H1 (cell line): Measurements from ENCODE around the gene CRAT. TPM values are rescaled to one million over a fixed set of nuclear protein-coding genes. Genes with fewer than 3 reads are reported as not detected.
A peak's percentile ranks its signal among the peaks of the same experiment; 100 is the strongest.

Experiments used
- CTCF ChIA-PET: fragments of 300-600 bp; sonication (Branson Sonifier 250); formaldehyde crosslinking; loops from one replicate; lab custom pipeline; 2021; ENCODE audit not compliant: partially characterized antibody; lab: Charles Lee
- POLR2A ChIA-PET: fragments of 300-600 bp; sonication (Branson Sonifier 250); formaldehyde crosslinking; loops from one replicate; lab custom pipeline; 2021; ENCODE audit warnings: inconsistent platforms; ENCODE audit not compliant: partially characterized antibody; lab: Charles Lee
- DNase-seq, 2 experiments: peaks; one replicate each; pipeline versions ENCODE4 v3.0.0 to v3.0.0-alpha.2; 2010 to 2022; ENCODE audit warnings: low spot score in 2 of 2, low read depth in 1 of 2, mixed read lengths in 1 of 2
- FAIRE-seq: peaks from 2 replicates; lab custom pipeline; 2011; peaks lifted over from hg19 to GRCh38; lab: Jason Lieb, UNC
- H2AFZ ChIP-seq: 2 replicates; pipeline ENCODE4 v1.8.1; 2012; ENCODE audit warnings: low read length, inconsistent platforms
- H2AK5ac ChIP-seq: 2 replicates; pipeline ENCODE4 v1.6.1; 2013; ENCODE audit warnings: low read depth, low read length
- H2BK120ac ChIP-seq: replicated peaks from 2 replicates; pipeline ENCODE3; 2013; ENCODE audit warnings: low read depth, low read length, inconsistent platforms
- H2BK12ac ChIP-seq: 2 replicates; pipeline ENCODE4 v1.6.1; 2013; ENCODE audit warnings: low read depth, low read length
- H2BK15ac ChIP-seq: 2 replicates; pipeline ENCODE4 v1.6.1; 2013; ENCODE audit warnings: low read length
- H2BK20ac ChIP-seq: 2 replicates; pipeline ENCODE4 v1.6.1; 2013; ENCODE audit warnings: low read length
- H2BK5ac ChIP-seq: 2 replicates; pipeline ENCODE4 v1.6.1; 2013; ENCODE audit warnings: low read depth, low read length
- H3K14ac ChIP-seq: 2 replicates; pipeline ENCODE4 v1.6.1; 2013; ENCODE audit warnings: inconsistent platforms; ENCODE audit not compliant: insufficient read length
- H3K18ac ChIP-seq: 2 replicates; pipeline ENCODE4 v1.6.1; 2013; ENCODE audit warnings: low read length; ENCODE audit errors: extremely low read depth
- H3K23ac ChIP-seq: 2 replicates; pipeline ENCODE4 v1.6.1; 2013; ENCODE audit warnings: inconsistent platforms; ENCODE audit not compliant: insufficient read length
- H3K23me2 ChIP-seq: 2 replicates; pipeline ENCODE4 v1.6.1; 2013; ENCODE audit warnings: low read depth, low read length
- H3K27ac ChIP-seq: 2 replicates; pipeline ENCODE4 v1.6.1; 2011; ENCODE audit warnings: low read depth, low read length, inconsistent platforms
- H3K27me3 ChIP-seq, 4 experiments: replicated peaks in 1 of 4; 1 replicate in 1 of 4; 2 replicates in 3 of 4; pipeline versions ENCODE4 v1.6.1 to v1.8.1; 2011 to 2013; ENCODE audit warnings: low read length in 3 of 4, mild to moderate bottlenecking in 3 of 4, inconsistent platforms in 2 of 4, mixed read lengths in 2 of 4, moderate library complexity in 1 of 4; ENCODE audit not compliant: control insufficient read depth in 3 of 4, insufficient read depth in 3 of 4; ENCODE audit errors: extremely low read depth in 1 of 4
- H3K36me3 ChIP-seq, 4 experiments: 2 replicates each; pipeline versions ENCODE4 v1.6.1 to v1.8.1; 2011 to 2013; ENCODE audit warnings: mild to moderate bottlenecking in 4 of 4, low read length in 3 of 4, moderate library complexity in 2 of 4, control low read depth in 1 of 4, inconsistent platforms in 1 of 4; ENCODE audit not compliant: insufficient read depth in 4 of 4, control insufficient read depth in 2 of 4
- H3K4ac ChIP-seq: replicated peaks from 2 replicates; pipeline ENCODE3; 2013; ENCODE audit warnings: low read length, low read depth, mixed read lengths, inconsistent platforms; ENCODE audit not compliant: insufficient read length
- H3K4me1 ChIP-seq, 4 experiments: replicated peaks in 1 of 4; 1 replicate in 1 of 4; 2 replicates in 3 of 4; pipeline versions ENCODE4 v1.6.1 to v1.8.1; 2011 to 2013; ENCODE audit warnings: low read length in 3 of 4, inconsistent platforms in 2 of 4, mixed read lengths in 1 of 4; ENCODE audit not compliant: insufficient read depth in 4 of 4, control insufficient read depth in 3 of 4
- H3K4me2 ChIP-seq, 2 experiments: 2 replicates each; pipeline versions ENCODE4 v1.6.1 to v1.8.1; 2011 to 2013; ENCODE audit warnings: low read depth in 2 of 2, low read length in 2 of 2, control low read depth in 1 of 2, inconsistent platforms in 1 of 2, mild to moderate bottlenecking in 1 of 2; ENCODE audit not compliant: insufficient read depth in 1 of 2
- H3K4me3 ChIP-seq, 4 experiments: fragments of 200-600, 300-600 bp in 1 of 4; sonication (generic), shearing (Covaris generic), sonication (Bioruptor Twin) in 1 of 4; 2 replicates each; pipeline versions ENCODE4 v1.5.1 to v1.8.1; 2011 to 2016; ENCODE audit warnings: low read length in 4 of 4, low read depth in 3 of 4, control low read depth in 2 of 4, inconsistent platforms in 2 of 4, mild to moderate bottlenecking in 2 of 4, mixed read lengths in 1 of 4, moderate library complexity in 1 of 4; ENCODE audit not compliant: insufficient read depth in 2 of 4; ENCODE audit errors: extremely low read depth in 1 of 4
- H3K56ac ChIP-seq: replicated peaks from 2 replicates; pipeline ENCODE3; 2013; ENCODE audit warnings: low read depth, mild to moderate bottlenecking, mixed read lengths, low read length, inconsistent platforms; ENCODE audit not compliant: insufficient read length
- H3K79me1 ChIP-seq: 2 replicates; pipeline ENCODE4 v1.6.1; 2013; ENCODE audit warnings: low read depth, low read length, control low read depth
- H3K79me2 ChIP-seq, 2 experiments: 2 replicates each; pipeline versions ENCODE4 v1.6.1 to v1.8.1; 2012 to 2013; ENCODE audit warnings: low read length in 2 of 2, mild to moderate bottlenecking in 2 of 2, inconsistent platforms in 1 of 2; ENCODE audit not compliant: insufficient read depth in 2 of 2, control insufficient read depth in 1 of 2
- H3K9ac ChIP-seq, 4 experiments: replicated peaks in 1 of 4; 1 replicate in 1 of 4; 2 replicates in 3 of 4; pipeline versions ENCODE4 v1.6.1 to v1.8.1; 2011 to 2013; ENCODE audit warnings: low read depth in 3 of 4, low read length in 3 of 4, control low read depth in 2 of 4, mild to moderate bottlenecking in 2 of 4, moderate library complexity in 2 of 4, inconsistent platforms in 1 of 4; ENCODE audit errors: extremely low read depth in 1 of 4
- H3K9me3 ChIP-seq, 2 experiments: 2 replicates each; pipeline versions ENCODE4 v1.6.1 to v1.8.1; 2012 to 2013; ENCODE audit warnings: mild to moderate bottlenecking in 2 of 2, moderate library complexity in 2 of 2, control low read depth in 1 of 2, inconsistent platforms in 1 of 2, low read depth in 1 of 2, low read length in 1 of 2, mixed read lengths in 1 of 2; ENCODE audit not compliant: insufficient read depth in 2 of 2
- H4K20me1 ChIP-seq, 2 experiments: replicated peaks in 1 of 2; 2 replicates each; pipeline versions ENCODE3 to v1.8.1; 2011 to 2013; ENCODE audit warnings: inconsistent platforms in 2 of 2, low read length in 2 of 2, mild to moderate bottlenecking in 1 of 2; ENCODE audit not compliant: insufficient read depth in 2 of 2, control insufficient read depth in 1 of 2
- H4K5ac ChIP-seq: 2 replicates; pipeline ENCODE4 v1.6.1; 2013; ENCODE audit warnings: low read length, low read depth, mixed read lengths, inconsistent platforms; ENCODE audit not compliant: insufficient read length
- H4K8ac ChIP-seq: 2 replicates; pipeline ENCODE4 v1.8.0; 2013; ENCODE audit warnings: mild to moderate bottlenecking, moderate library complexity, low read length, inconsistent platforms; ENCODE audit not compliant: insufficient read depth; ENCODE audit errors: extremely low read depth
- H4K91ac ChIP-seq: replicated peaks from 2 replicates; pipeline ENCODE3; 2013; ENCODE audit warnings: low read length, mixed read lengths, inconsistent platforms; ENCODE audit not compliant: insufficient read length
- ATF2 ChIP-seq: IDR thresholded peaks from 2 replicates; pipeline ENCODE4 v1.6.1; 2012; ENCODE audit warnings: low read length, inconsistent platforms
- CHD1 ChIP-seq: IDR thresholded peaks from 2 replicates; pipeline ENCODE4 v1.6.1; 2012; ENCODE audit warnings: low read depth, low read length, improper control_type of control experiment
- CREB1 ChIP-seq: IDR thresholded peaks from 2 replicates; pipeline ENCODE4 v1.6.1; 2012; ENCODE audit warnings: inconsistent platforms
- KDM4A ChIP-seq: IDR thresholded peaks from one replicate; pipeline ENCODE4 v1.7.1; 2012; ENCODE audit warnings: low read depth, mild to moderate bottlenecking, moderate library complexity, low read length, inconsistent platforms; ENCODE audit not compliant: severe bottlenecking
- MAFK ChIP-seq: IDR thresholded peaks from 2 replicates; pipeline ENCODE4 v1.6.1; 2012; ENCODE audit warnings: low read depth, mild to moderate bottlenecking, improper control_type of control experiment, low read length
- PHF8 ChIP-seq: fragments of 200-600 bp; sonication (generic); conservative IDR thresholded peaks from 2 replicates; pipeline ENCODE4 v1.7.1; 2012; ENCODE audit warnings: low read depth, mild to moderate bottlenecking, inconsistent platforms, low read length, moderate library complexity
- TBP ChIP-seq: IDR thresholded peaks from 2 replicates; pipeline ENCODE4 v1.6.1; 2011; ENCODE audit warnings: low read depth, low read length, improper control_type of control experiment
- WGBS, 2 experiments: shearing (Covaris generic) in 1 of 2; methylation state at CpG; one replicate each; pipeline versions ENCODE4 v1.1.6 to v1.1.7; 2013 to 2015; ENCODE audit warnings: low lambda C conversion rate in 2 of 2, mixed read lengths in 2 of 2, inconsistent platforms in 1 of 2, low coverage in 1 of 2, missing lambda C conversion rate in 1 of 2; ENCODE audit not compliant: insufficient replicate concordance in 2 of 2, insufficient coverage in 1 of 2, insufficient read length in 1 of 2; ENCODE audit errors: extremely low coverage in 1 of 2, missing lambda C conversion rate in 1 of 2; 5-methylcytosine and 5-hydroxymethylcytosine counted together
- polyA plus RNA-seq, 7 experiments: library from polyadenylated mRNA; depleted of rRNA in 3 of 7; stranded (reverse) in 5 of 7; unstranded in 2 of 7; fragments of >200 nt in 5 of 7; fragments of 200-250 nt in 2 of 7; gene quantifications; 1 replicate in 5 of 7; 2 replicates in 1 of 7; 4 replicates in 1 of 7; pipeline versions ENCODE4 v1.2.1 to v1.2.3, GENCODE V29; 2011 to 2013; ENCODE audit warnings: missing spikeins in 2 of 7, mixed read lengths in 2 of 7
- total RNA-seq: library from RNA; stranded (reverse); fragmentation: NEBNext Ultra II Directional; extraction: Animal tissue kit (Norgen Biotek cat#: 25700); gene quantifications from 2 replicates; pipeline ENCODE4 v1.2.1, GENCODE V29; 2021

CRAT gene
- total and polyA plus RNA-seq, 2 of the 8 experiments (the other 6 are each of a cell fraction or from before 2014, with no cell fraction given), result 8.2 to 17.3 TPM

- CTCF ChIA-PET, result interaction anchor here (0.6 to 36.8 kb wide), 49 partner anchors 9 to 646 kb away, joined by 3 to 831 read pairs (median 4); partner anchors contain the start of genes C9orf50, IER5L and NTMT1
- Histone ChIP-seq H3K4me3 (no peak overlapping the region), H4K20me1 (peaks cover 0 to 2% of the 10 kb centered on the region in 2 experiments), H3K9me3 (no peaks in the 10 kb centered on the region), H4K8ac (peak overlapping the region; percentile 65), H3K23ac (no peak overlapping the region), H3K9ac (no peak overlapping the region), H3K4ac (no peak overlapping the region), H3K4me2 (no peak overlapping the region), H4K5ac (no peak overlapping the region), H4K91ac (peak overlapping the region; percentile 12), H3K18ac (no peak overlapping the region), H3K4me1 (peaks cover 27 to 40% (median 34%) of the 10 kb centered on the region in 4 experiments), H2BK15ac (no peak overlapping the region), H2BK120ac (no peak overlapping the region), H2BK20ac (no peak overlapping the region), H3K36me3 (peaks cover under 1 to 26% (median 15%) of the 10 kb centered on the region in 4 experiments; a peak in 7 of 8 replicates), H2BK5ac (peak overlapping the region; percentile 52; the same call in 1 of the 2 replicates), H2AK5ac (no peak overlapping the region), H3K14ac (no peak overlapping the region), H3K27ac (no peak overlapping the region), H2BK12ac (peak overlapping the region; percentile 81; the same call in 1 of the 2 replicates), H3K56ac (no peak overlapping the region), H3K27me3 (no peaks in the 10 kb centered on the region), H2AFZ (no peak overlapping the region), H3K79me1 (0 out of 2 replicates have a peak, but pooled peaks cover 4% of the 10 kb centered on the region), H3K79me2 (peaks cover 2 to 11% of the 10 kb centered on the region in 2 experiments; a peak in 2 of 4 replicates), H3K23me2 (peaks cover 11% of the 10 kb centered on the region; the same call in 1 of the 2 replicates)
- DNase-seq (no peak), FAIRE-seq (no peak)
- 82% methylated on average over 21 of the region's 21 CpGs; no CpG with 5 or more reads in 1 of the 2 experiments for WGBS, 2 experiments
- POLR2A ChIA-PET, result interaction anchor here (0.7 to 3.4 kb wide), 16 partner anchors 8 to 627 kb away, joined by 3 to 28 read pairs (median 4); partner anchors contain the start of genes IER5L, NTMT1 and PTPA
- no peak for TF ChIP-seq TBP
- no peak for TF ChIP-seq KDM4A
- TF ChIP-seq ATF2, result no peak
- no peak for TF ChIP-seq MAFK
- no peak for TF ChIP-seq CREB1
- no peak for TF ChIP-seq CHD1
- TF ChIP-seq PHF8, result no peak
Measured at GRCh38 chr9:129138476-129139232, 28.1 kb upstream of the CRAT start.
